Mesenchymal stem cell (in vitro differentiated cells and primary cell): ENCODE data around the gene ST6GALNAC3.
"Not testable (repeated sequence)": the region's sequence is repeated elsewhere in the genome, so short reads cannot be mapped to it uniquely, and the experiment has no call there.

Source experiments
- DNase-seq: peaks from one replicate; pipeline ENCODE4 v3.0.0-alpha.2; 2013
- H2AFZ ChIP-seq: one replicate; pipeline ENCODE4 v1.6.1; 2013; ENCODE audit warnings: low read depth, mild to moderate bottlenecking, control low read depth, inconsistent platforms, low read length, moderate library complexity
- H2AK5ac ChIP-seq: 2 replicates; pipeline ENCODE4 v1.6.1; 2013; ENCODE audit warnings: low read length, moderate library complexity, mild to moderate bottlenecking, inconsistent platforms; ENCODE audit not compliant: severe bottlenecking
- H2BK120ac ChIP-seq: one replicate; pipeline ENCODE4 v1.6.1; 2013; ENCODE audit warnings: low read depth, mild to moderate bottlenecking, inconsistent platforms, low read length, moderate library complexity
- H2BK12ac ChIP-seq, 2 experiments: one replicate each; pipeline ENCODE4 v1.6.1; 2013; ENCODE audit warnings: inconsistent platforms in 2 of 2, low read length in 2 of 2, mild to moderate bottlenecking in 2 of 2, moderate library complexity in 2 of 2, control low read depth in 1 of 2
- H2BK15ac ChIP-seq: one replicate; pipeline ENCODE4 v1.6.1; 2013; ENCODE audit warnings: mild to moderate bottlenecking, low read depth, inconsistent platforms; ENCODE audit not compliant: poor library complexity, severe bottlenecking
- H2BK5ac ChIP-seq: 2 replicates; pipeline ENCODE4 v1.6.1; 2013; ENCODE audit warnings: low read depth, mild to moderate bottlenecking, low read length, control low read depth, inconsistent platforms; ENCODE audit not compliant: poor library complexity, severe bottlenecking
- H3K14ac ChIP-seq, 2 experiments: one replicate each; pipeline ENCODE4 v1.6.1; 2013; ENCODE audit warnings: inconsistent platforms in 2 of 2, low read length in 2 of 2, control low read depth in 1 of 2, mild to moderate bottlenecking in 1 of 2, moderate library complexity in 1 of 2
- H3K18ac ChIP-seq, 2 experiments: one replicate each; pipeline ENCODE4 v1.6.1; 2013; ENCODE audit warnings: inconsistent platforms in 2 of 2, low read length in 2 of 2, control low read depth in 1 of 2, low read depth in 1 of 2, mild to moderate bottlenecking in 1 of 2
- H3K23ac ChIP-seq, 2 experiments: one replicate each; pipeline ENCODE4 v1.6.1; 2013; ENCODE audit warnings: inconsistent platforms in 2 of 2, low read length in 2 of 2, mild to moderate bottlenecking in 2 of 2, moderate library complexity in 2 of 2, control low read depth in 1 of 2
- H3K27ac ChIP-seq: 2 replicates; pipeline ENCODE4 v1.5.1; 2013; ENCODE audit warnings: mild to moderate bottlenecking, moderate library complexity, low read length, control low read depth, inconsistent platforms; ENCODE audit not compliant: poor library complexity, severe bottlenecking
- H3K27me3 ChIP-seq, 2 experiments: 2 replicates each; pipeline versions ENCODE4 v1.6.1 to v1.7.0; 2013; ENCODE audit warnings: low read length in 2 of 2, mild to moderate bottlenecking in 2 of 2, moderate library complexity in 2 of 2, control low read depth in 1 of 2, inconsistent platforms in 1 of 2; ENCODE audit not compliant: control insufficient read depth in 1 of 2, insufficient read depth in 1 of 2
- H3K36me3 ChIP-seq, 2 experiments: 2 replicates each; pipeline versions ENCODE4 v1.6.1 to v1.7.0; 2013; ENCODE audit warnings: low read length in 2 of 2, control low read depth in 1 of 2, inconsistent platforms in 1 of 2, low read depth in 1 of 2, mild to moderate bottlenecking in 1 of 2; ENCODE audit not compliant: insufficient read depth in 2 of 2, control insufficient read depth in 1 of 2
- H3K4ac ChIP-seq, 2 experiments: one replicate each; pipeline ENCODE4 v1.6.1; 2013; ENCODE audit warnings: inconsistent platforms in 2 of 2, low read length in 2 of 2, mild to moderate bottlenecking in 2 of 2, moderate library complexity in 2 of 2, control low read depth in 1 of 2, low read depth in 1 of 2
- H3K4me1 ChIP-seq: 2 replicates; pipeline ENCODE4 v1.6.1; 2013; ENCODE audit warnings: low read depth, low read length, control low read depth; ENCODE audit not compliant: control insufficient read depth, insufficient read depth
- H3K4me2 ChIP-seq: 2 replicates; pipeline ENCODE4 v1.6.1; 2013; ENCODE audit warnings: low read length, mild to moderate bottlenecking, inconsistent platforms; ENCODE audit not compliant: poor library complexity, severe bottlenecking
- H3K4me3 ChIP-seq, 2 experiments: 2 replicates each; pipeline versions ENCODE4 v1.5.1 to v1.7.0; 2013; ENCODE audit warnings: low read length in 2 of 2, mild to moderate bottlenecking in 2 of 2, control low read depth in 1 of 2, low read depth in 1 of 2; ENCODE audit not compliant: insufficient read depth in 1 of 2
- H3K79me1 ChIP-seq: replicated peaks from 2 replicates; pipeline ENCODE4 v1.6.1; 2013; ENCODE audit warnings: mild to moderate bottlenecking, control low read depth, low read length, inconsistent platforms; ENCODE audit not compliant: poor library complexity, severe bottlenecking
- H3K9ac ChIP-seq: 2 replicates; pipeline ENCODE4 v1.7.0; 2013; ENCODE audit warnings: mild to moderate bottlenecking, low read length, moderate library complexity
- H3K9me3 ChIP-seq: 2 replicates; pipeline ENCODE4 v1.7.0; 2013; ENCODE audit warnings: mild to moderate bottlenecking, low read length; ENCODE audit not compliant: control insufficient read depth
- H4K8ac ChIP-seq: one replicate; pipeline ENCODE4 v1.6.1; 2013; ENCODE audit warnings: inconsistent platforms, mild to moderate bottlenecking, low read length, moderate library complexity
- H4K91ac ChIP-seq: one replicate; pipeline ENCODE4 v1.6.1; 2013; ENCODE audit warnings: mild to moderate bottlenecking, low read length, inconsistent platforms
- WGBS: methylation state at CpG from one replicate; pipeline ENCODE4 v1.1.7; 2013; ENCODE audit warnings: mixed read lengths; 5-methylcytosine and 5-hydroxymethylcytosine counted together

Gene ST6GALNAC3

DNA sequence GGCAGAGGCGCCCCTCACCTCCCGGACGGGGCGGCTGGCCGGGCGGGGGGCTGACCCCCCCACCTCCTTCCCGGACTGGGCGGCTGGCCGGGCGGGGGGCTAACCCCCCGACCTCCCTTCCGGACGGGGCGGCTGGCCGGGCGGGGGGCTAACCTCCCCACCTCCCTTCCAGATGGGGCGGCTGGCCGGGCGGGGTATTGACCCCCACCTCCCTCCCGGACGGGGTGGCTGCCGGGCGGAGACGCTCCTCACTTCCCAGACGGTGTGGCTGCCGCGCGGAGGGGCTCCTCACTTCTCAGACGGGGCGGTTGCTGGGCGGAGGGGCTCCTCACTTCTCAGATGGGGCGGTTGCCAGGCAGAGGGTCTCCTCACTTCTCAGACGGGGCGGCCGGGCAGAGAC lies 37.8 kb downstream of the ST6GALNAC3 start:
- not testable (repeated sequence) for H3K27me3 ChIP-seq, H3K4me1 ChIP-seq, H4K91ac ChIP-seq, H3K79me1 ChIP-seq, H3K4me2 ChIP-seq, H3K36me3 ChIP-seq, H2BK15ac ChIP-seq, H3K27ac ChIP-seq, H2AFZ ChIP-seq, H2BK5ac ChIP-seq, H3K23ac ChIP-seq, H4K8ac ChIP-seq, H3K4ac ChIP-seq, H3K14ac ChIP-seq, H2BK12ac ChIP-seq, DNase-seq, H2BK120ac ChIP-seq, H3K4me3 ChIP-seq, H3K9me3 ChIP-seq, H3K18ac ChIP-seq, H2AK5ac ChIP-seq, H3K9ac ChIP-seq
- 98% methylated on average over 17 of the region's 35 CpGs for whole genome bisulfite sequencing

DNA sequence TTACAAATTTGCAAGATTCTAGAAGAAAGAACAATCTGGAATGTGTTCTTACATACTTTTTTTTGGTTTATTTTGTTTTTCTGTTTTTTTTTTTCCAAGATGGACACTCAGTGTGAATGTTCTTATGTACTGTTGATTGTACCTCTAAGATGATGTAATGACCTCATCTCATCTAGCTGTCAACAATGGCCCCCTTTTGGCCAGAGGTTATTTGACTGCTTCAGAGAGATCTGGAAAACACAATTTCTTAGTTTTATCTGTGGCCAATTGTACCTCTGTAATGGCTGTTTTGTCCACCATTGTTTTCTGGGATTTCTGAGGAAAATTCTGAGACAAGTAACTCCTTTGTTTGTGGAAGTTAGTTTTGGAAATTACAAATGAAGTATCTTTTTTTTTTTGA lies 38.9 kb downstream of the ST6GALNAC3 start:
- H4K91ac ChIP-seq, result no peak overlapping the region
- no peaks in the 10 kb centered on the region for H3K36me3 ChIP-seq
- no peak overlapping the region for H3K14ac ChIP-seq
- no peak for DNase-seq
- no peak overlapping the region for H2BK120ac ChIP-seq
- no peak overlapping the region for H3K23ac ChIP-seq
- H2AFZ ChIP-seq, result no peak overlapping the region
- no peak overlapping the region for H2BK12ac ChIP-seq
- H3K9me3 ChIP-seq, result no peaks in the 10 kb centered on the region
- no peak overlapping the region for H3K4ac ChIP-seq
- no peak overlapping the region for H3K18ac ChIP-seq
- H3K27ac ChIP-seq, result no peak overlapping the region
- H3K27me3 ChIP-seq, result peaks cover 0 to 3% of the 10 kb centered on the region in 2 experiments
- no peak overlapping the region for H4K8ac ChIP-seq
- H2BK5ac ChIP-seq, result no peak overlapping the region
- H3K4me1 ChIP-seq, result no peaks in the 10 kb centered on the region
- H2AK5ac ChIP-seq, result no peak overlapping the region
- H2BK15ac ChIP-seq, result no peak overlapping the region
- no peak overlapping the region for H3K9ac ChIP-seq
- H3K4me2 ChIP-seq, result no peak overlapping the region
- no peak overlapping the region for H3K4me3 ChIP-seq
- H3K79me1 ChIP-seq, result no peaks in the 10 kb centered on the region

DNA sequence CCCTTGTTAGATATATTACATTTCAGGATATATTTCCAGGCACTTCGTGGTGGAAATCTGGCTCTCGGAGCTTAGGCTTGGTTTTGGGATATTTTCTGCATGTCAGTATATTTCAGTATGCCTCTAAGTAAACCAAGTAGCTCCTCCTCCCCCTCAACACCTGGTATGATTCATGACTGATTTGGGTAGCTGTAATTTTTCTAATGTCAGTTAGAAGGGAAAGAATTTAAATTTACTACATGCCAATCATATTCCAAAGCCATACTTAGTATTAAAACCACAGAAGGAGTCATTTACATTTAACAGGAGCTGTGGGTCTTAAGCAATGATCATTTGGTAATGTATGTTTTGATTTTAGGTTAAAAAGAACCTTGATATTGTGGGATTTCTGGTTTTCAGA lies 40.6 kb downstream of the ST6GALNAC3 start:
- WGBS, result no CpG with 5 or more reads among the region's 2 CpGs

DNA sequence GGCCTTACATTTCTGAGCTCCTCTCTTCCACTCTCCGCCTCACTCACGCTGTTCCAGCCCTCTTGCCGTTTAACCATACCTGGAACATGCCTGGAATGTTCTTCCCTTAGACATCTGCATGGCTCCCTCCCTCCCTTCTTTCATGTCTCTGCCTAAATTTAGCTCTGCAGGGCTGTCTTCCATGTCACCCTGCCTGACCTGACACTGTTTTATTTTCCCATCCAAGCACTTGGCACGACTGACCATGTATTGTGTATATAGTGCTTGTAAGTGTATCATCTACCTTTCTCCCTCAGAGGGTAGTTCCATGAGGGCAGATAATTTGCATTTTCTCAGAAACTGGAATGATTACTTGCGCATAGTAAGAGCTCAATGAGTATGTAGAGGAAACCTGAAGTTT lies 47.3 kb downstream of the ST6GALNAC3 start:
- H2BK5ac ChIP-seq, result no peak overlapping the region
- no peak overlapping the region for H3K18ac ChIP-seq
- no peak overlapping the region for H2BK120ac ChIP-seq
- H3K27ac ChIP-seq, result no peak overlapping the region
- H4K8ac ChIP-seq, result no peak overlapping the region
- no peak overlapping the region for H3K4me3 ChIP-seq
- no peaks in the 10 kb centered on the region for H3K36me3 ChIP-seq
- H2AFZ ChIP-seq, result no peak overlapping the region
- H3K23ac ChIP-seq, result no peak overlapping the region
- no peak overlapping the region for H2AK5ac ChIP-seq
- WGBS, result 93% methylated on average over 4 of the region's 5 CpGs
- H4K91ac ChIP-seq, result no peak overlapping the region
- H3K4me1 ChIP-seq, result peaks cover 2% of the 10 kb centered on the region
- no peak overlapping the region for H3K4me2 ChIP-seq
- DNase-seq, result no peak
- H3K4ac ChIP-seq, result no peak overlapping the region
- no peak overlapping the region for H3K9ac ChIP-seq
- no peaks in the 10 kb centered on the region for H3K9me3 ChIP-seq
- no peak overlapping the region for H2BK15ac ChIP-seq
- peak overlapping the region in 1 of 2 experiments; percentile 41 for H3K14ac ChIP-seq
- no peaks in the 10 kb centered on the region for H3K79me1 ChIP-seq
- no peak overlapping the region for H2BK12ac ChIP-seq
- H3K27me3 ChIP-seq, result no peaks in the 10 kb centered on the region

More for the DNA sequence above, 40.6 kb downstream of the ST6GALNAC3 start:
- Histone ChIP-seq H4K91ac (no peak overlapping the region), H3K27ac (no peak overlapping the region), H3K18ac (no peak overlapping the region), H3K23ac (no peak overlapping the region), H2AFZ (no peak overlapping the region), H2BK15ac (no peak overlapping the region), H3K36me3 (no peaks in the 10 kb centered on the region), H3K4ac (no peak overlapping the region), H3K4me3 (no peak overlapping the region), H3K14ac (no peak overlapping the region), H3K4me1 (no peaks in the 10 kb centered on the region), H2AK5ac (no peak overlapping the region), H2BK12ac (no peak overlapping the region), H3K79me1 (no peaks in the 10 kb centered on the region), H3K27me3 (no peaks in the 10 kb centered on the region), H2BK5ac (no peak overlapping the region), H4K8ac (no peak overlapping the region), H2BK120ac (no peak overlapping the region), H3K9me3 (no peaks in the 10 kb centered on the region), H3K4me2 (no peak overlapping the region), H3K9ac (no peak overlapping the region)
- no peak for DNase-seq
